ENCODE results near the gene PRDM11.

Gene PRDM11

DNA sequence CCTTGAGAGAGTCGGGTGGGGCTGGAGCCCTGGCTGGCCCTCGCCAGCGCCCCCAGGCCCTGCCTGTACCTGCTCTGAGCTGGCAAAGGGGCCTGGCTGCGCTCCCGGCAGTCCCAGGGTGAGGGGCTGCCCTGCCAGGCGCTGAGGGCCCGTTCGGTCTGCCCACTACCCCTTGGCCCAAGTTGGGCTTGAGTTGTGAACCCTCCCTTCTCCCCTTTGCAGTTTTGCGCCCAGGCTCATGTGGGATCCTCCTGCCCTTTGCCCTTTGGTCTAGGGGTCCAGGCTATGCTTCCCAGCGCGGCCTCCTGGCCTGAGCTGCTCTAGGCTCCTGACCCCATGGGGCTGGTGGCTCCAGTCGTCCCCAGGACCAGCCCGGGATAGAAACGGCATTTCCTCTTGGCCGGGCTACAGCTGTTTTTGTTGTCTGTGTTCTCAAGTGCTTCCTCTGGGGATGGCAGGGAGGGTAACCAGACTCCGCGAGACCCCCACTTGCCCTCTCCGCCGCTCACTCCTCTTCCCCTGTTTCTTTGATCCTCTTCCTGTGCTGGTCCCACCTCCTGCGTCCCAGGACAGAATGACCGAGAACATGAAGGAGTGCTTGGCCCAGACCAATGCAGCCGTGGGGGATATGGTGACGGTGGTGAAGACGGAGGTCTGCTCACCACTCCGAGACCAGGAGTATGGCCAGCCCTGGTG, 34.9 kb downstream of the PRDM11 start:
- Mint-ChIP-seq H3K9me3 (no peaks in the 10 kb centered on the region), H3K27me3 (peaks cover 7 to 8% of the 10 kb centered on the region in 2 donors), H3K36me3 (peaks cover 8% of the 10 kb centered on the region in 2 donors), H3K27ac (peak overlapping the region; percentile 2), H3K4me1 (peaks cover 21% of the 10 kb centered on the region in 2 donors), H3K4me3 (peak overlapping the region; percentile 49 to 52)
- ATAC-seq (replicated peaks): no peak
- DNase-seq: no peak

DNA sequence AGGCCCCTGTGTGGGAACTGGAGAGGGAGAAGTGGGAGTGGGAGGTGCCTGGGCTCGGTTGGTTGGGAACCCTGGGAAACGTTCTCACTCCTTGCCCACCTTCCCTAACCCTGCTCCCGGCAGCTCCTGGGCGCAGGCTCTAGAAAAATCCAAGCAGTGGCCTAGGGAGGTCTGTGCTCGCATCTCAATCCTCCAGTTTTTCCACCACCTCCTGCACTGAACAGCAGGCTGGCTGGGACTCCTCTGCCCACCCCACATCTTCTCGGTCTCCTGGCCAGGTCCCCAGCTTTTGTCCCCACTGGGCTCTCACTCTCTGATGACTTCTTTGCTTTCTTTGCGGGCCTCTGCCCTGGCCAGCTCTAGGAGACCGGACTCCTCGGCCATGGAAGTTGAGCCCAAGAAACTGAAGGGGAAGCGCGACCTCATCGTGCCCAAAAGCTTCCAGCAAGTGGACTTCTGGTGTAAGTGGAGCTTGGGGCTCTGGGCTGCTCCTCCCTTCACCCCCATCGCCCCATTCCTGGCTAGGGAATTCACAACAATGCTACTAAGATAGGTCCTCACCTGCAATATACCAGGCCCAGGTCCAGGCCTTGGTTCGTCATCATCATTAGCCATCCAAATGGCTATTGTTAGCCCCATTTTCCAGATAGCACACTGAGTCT, 35.6 kb downstream of the PRDM11 start:
- no peak for DNase-seq
- Mint-ChIP-seq H3K27me3 (peaks cover 7 to 8% of the 10 kb centered on the region in 2 donors), H3K4me3 (peak overlapping the region in 1 of 2 donors; percentile 52), H3K27ac (peak overlapping the region; percentile 59), H3K9me3 (no peaks in the 10 kb centered on the region), H3K36me3 (peaks cover 10 to 11% of the 10 kb centered on the region in 2 donors), H3K4me1 (peaks cover 21% of the 10 kb centered on the region in 2 donors)
- no peak for ATAC-seq (replicated peaks)

DNA sequence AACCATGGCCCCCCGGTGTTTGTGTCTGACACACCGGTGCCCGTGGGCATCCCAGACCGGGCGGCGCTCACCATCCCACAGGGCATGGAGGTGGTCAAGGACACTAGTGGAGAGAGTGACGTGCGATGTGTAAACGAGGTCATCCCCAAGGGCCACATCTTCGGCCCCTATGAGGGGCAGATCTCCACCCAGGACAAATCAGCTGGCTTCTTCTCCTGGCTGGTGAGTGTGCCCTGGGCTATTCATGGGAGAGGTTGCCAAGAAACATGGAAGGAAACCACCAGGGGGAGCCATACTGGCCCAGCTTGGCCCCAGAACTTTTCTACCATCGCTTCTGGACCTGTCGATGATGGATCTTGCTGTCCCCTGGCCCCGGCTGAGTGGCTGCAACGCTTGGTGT, 36.5 kb downstream of the PRDM11 start:
- H3K27ac Mint-ChIP-seq: no peak overlapping the region
- DNase-seq: no peak
- ATAC-seq (replicated peaks): no peak
- no peak overlapping the region for H3K4me3 Mint-ChIP-seq
- peaks cover 7 to 8% of the 10 kb centered on the region in 2 donors for H3K27me3 Mint-ChIP-seq
- H3K4me1 Mint-ChIP-seq: peaks cover 18 to 21% of the 10 kb centered on the region in 2 donors
- no peaks in the 10 kb centered on the region for H3K9me3 Mint-ChIP-seq
- peaks cover 11 to 14% of the 10 kb centered on the region in 2 donors for H3K36me3 Mint-ChIP-seq

DNA sequence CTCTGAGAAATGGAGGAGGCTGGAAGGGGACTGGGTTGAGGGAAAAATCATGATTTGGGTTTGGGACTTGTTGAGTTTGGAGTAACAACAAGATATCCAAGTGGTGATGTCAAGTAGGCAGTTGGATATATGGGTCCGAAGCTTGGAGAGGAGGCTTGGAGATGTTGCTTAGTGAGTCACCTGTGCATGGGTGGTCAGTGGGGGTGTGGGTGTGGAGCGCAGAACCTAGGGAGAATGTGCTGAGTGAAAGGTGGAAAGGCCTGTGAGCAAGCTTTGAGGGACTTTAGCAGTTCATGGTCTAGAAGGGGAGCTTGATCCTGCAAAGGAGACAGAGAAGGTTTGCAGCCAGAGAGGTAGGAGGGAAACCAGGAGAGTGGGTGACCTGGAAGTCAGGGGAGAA, 38.2 kb downstream of the PRDM11 start:
- no peak for DNase-seq
- Mint-ChIP-seq H3K27ac (no peak overlapping the region), H3K27me3 (no peaks in the 10 kb centered on the region), H3K4me3 (no peak overlapping the region), H3K9me3 (no peaks in the 10 kb centered on the region), H3K36me3 (peaks cover 18 to 24% of the 10 kb centered on the region in 2 donors), H3K4me1 (peaks cover 4 to 6% of the 10 kb centered on the region in 2 donors)
- ATAC-seq (replicated peaks): no peak

DNA sequence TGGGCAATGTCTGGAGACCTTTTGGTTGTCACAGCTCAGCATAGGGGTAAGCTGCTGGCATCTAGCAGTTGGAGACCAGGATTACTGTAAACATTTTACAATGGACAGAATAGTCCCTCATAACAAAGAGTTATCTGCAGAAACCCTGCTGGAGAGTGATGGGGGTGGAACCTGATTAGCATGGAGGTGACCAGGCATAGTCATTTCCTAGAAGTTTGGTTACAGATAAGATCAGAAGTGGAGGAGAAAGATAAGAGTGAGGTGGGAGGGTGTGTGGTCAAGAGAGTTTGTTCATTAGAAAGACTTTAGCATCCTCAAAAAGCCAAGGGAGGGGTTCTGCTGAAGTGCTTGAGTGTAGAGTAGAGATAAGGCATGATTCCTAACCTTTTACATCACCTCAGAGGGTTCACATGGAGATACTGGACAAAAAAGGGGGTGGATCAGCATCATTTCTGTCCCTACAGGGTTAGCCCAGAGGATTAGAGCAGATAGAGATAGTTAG, 38.8 kb downstream of the PRDM11 start:
- peaks cover 0 to 2% of the 10 kb centered on the region in 2 donors for H3K4me1 Mint-ChIP-seq
- DNase-seq: no peak

DNA sequence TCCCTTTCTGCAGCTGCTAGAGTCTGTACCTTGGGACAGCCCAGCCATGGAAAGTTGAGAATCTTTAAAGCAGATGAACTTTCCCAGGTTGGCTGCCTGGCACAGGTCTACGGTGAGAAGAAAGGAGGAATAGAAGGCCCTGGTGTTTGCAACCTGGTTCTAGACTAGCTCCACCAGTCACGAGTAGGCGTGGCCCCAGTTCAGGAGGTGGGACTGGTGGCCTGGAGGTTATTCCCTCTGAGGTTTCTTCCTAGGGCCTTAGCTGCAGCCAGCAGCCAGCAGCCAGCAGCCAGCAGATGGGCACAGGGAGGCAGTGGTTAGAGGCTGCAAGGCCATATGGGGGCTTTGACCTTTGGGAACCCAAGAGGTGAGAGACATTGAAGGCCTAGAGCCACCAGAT, 40.9 kb downstream of the PRDM11 start:
- no peak overlapping the region for H3K27ac Mint-ChIP-seq
- no peaks in the 10 kb centered on the region for H3K4me1 Mint-ChIP-seq
- DNase-seq (no peak), ATAC-seq (replicated peaks) (no peak)
- peaks cover 24 to 40% of the 10 kb centered on the region in 2 donors for H3K36me3 Mint-ChIP-seq
- H3K4me3 Mint-ChIP-seq: no peak overlapping the region
- no peaks in the 10 kb centered on the region for H3K9me3 Mint-ChIP-seq
- H3K27me3 Mint-ChIP-seq: no peaks in the 10 kb centered on the region

More for the DNA sequence above, 38.8 kb downstream of the PRDM11 start:
- ATAC-seq (replicated peaks): no peak
- no peak overlapping the region for H3K4me3 Mint-ChIP-seq
- H3K9me3 Mint-ChIP-seq: no peaks in the 10 kb centered on the region
- H3K27me3 Mint-ChIP-seq: no peaks in the 10 kb centered on the region
- no peak overlapping the region for H3K27ac Mint-ChIP-seq
- peaks cover 20 to 29% of the 10 kb centered on the region in 2 donors for H3K36me3 Mint-ChIP-seq

DNA sequence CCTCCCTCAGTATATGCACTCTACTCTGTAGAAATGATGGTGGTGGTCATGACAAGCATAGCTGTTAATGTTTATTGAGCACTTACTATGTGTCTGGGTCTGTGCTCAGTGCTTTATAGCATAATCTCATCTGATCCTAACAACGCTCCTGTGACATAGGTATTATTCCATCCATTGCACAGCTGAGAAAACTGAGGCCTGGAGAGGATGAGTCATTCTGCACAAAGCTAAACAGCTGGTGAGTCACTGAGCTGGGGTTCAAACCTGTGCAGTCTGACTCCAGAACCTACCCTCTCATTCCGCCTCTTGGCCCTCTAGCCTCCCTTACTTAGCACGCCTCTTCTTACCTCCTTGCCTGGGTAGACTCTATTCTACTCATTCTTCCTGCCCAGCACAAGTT, 41.7 kb downstream of the PRDM11 start:
- H3K36me3 Mint-ChIP-seq: peaks cover 24 to 40% of the 10 kb centered on the region in 2 donors
- no peaks in the 10 kb centered on the region for H3K27me3 Mint-ChIP-seq
- no peaks in the 10 kb centered on the region for H3K4me1 Mint-ChIP-seq
- ATAC-seq (replicated peaks) (no peak), DNase-seq (no peak)
- no peak overlapping the region for H3K4me3 Mint-ChIP-seq
- no peaks in the 10 kb centered on the region for H3K9me3 Mint-ChIP-seq
- H3K27ac Mint-ChIP-seq: no peak overlapping the region

DNA sequence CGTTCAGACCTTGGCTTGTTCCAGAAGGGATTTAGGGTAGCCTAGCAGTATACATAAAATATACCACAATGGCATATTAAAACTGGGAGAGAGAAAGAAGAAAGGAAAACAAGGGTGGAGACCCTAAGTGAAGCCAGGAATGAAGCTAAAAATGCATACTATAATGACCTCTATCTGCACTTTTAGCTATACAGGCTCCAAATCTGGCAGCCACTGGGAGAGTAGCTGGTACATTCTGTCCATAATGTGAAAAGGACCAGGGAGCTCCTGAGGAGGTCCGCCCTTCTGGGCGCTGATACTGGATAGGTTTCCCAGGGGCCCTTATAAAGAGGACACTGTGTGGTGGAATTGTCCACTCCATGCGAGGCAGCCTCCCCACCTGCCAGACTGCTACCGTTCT, 42.8 kb downstream of the PRDM11 start:
- H3K27ac Mint-ChIP-seq: no peak overlapping the region
- H3K4me1 Mint-ChIP-seq: no peaks in the 10 kb centered on the region
- no peak overlapping the region for H3K4me3 Mint-ChIP-seq
- ATAC-seq (replicated peaks) (no peak), DNase-seq (no peak)
- no peaks in the 10 kb centered on the region for H3K27me3 Mint-ChIP-seq
- no peaks in the 10 kb centered on the region for H3K9me3 Mint-ChIP-seq
- H3K36me3 Mint-ChIP-seq: peaks cover 24 to 44% of the 10 kb centered on the region in 2 donors

DNA sequence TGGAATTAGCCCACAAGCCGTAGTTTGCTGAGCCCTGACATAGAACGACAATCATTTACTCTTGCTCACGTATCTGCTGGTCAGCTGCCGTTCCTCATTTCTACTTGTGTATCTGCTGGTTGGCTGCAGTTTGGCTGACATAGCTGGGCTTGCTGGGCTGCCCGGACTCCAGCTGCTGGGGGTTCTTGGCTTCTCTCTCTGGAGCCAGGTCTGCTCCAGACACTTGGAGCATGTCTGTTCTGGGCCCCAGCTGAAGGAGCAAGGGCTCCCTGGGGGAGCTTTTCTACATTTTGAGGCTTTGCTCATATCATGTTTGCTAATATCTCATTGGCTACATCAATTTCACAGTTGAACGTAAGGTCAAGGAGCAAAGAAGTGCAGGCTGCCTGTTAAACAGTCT, 47.3 kb downstream of the PRDM11 start:
- ATAC-seq (replicated peaks): no peak
- DNase-seq: no peak
- no peaks in the 10 kb centered on the region for H3K4me1 Mint-ChIP-seq
- no peak overlapping the region for H3K4me3 Mint-ChIP-seq
- no peaks in the 10 kb centered on the region for H3K27me3 Mint-ChIP-seq
- peaks cover 24 to 49% of the 10 kb centered on the region in 2 donors for H3K36me3 Mint-ChIP-seq
- no peak overlapping the region for H3K27ac Mint-ChIP-seq
- H3K9me3 Mint-ChIP-seq: no peaks in the 10 kb centered on the region

DNA sequence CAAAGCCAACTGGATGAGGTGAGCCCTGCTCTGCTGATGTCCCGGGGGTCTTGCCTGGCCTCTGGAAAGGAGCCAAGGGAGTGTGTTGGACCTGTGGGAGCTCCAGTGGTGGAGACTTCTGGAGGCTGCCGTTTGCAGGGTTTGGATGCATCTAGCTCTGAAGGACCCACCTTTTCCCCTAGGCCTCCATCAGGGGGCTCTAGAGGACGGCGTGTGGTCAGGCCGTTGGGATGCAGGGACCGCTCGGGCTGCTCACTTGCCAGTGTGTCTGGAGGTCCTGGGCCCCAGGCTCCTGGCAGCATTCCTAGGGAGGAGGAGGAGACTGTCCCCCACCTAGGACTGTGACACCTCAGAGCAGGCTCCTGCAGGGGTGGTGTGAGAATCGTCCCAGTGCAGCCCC, 58.3 kb downstream of the PRDM11 start:
- no peaks in the 10 kb centered on the region for H3K27me3 Mint-ChIP-seq
- H3K4me3 Mint-ChIP-seq: no peak overlapping the region
- peaks cover 38 to 63% of the 10 kb centered on the region in 2 donors for H3K36me3 Mint-ChIP-seq
- no peak overlapping the region for H3K27ac Mint-ChIP-seq
- no peak for DNase-seq
- no peak for ATAC-seq (replicated peaks)
- peaks cover 4 to 10% of the 10 kb centered on the region in 2 donors for H3K9me3 Mint-ChIP-seq
- H3K4me1 Mint-ChIP-seq: peaks cover 8 to 11% of the 10 kb centered on the region in 2 donors

DNA sequence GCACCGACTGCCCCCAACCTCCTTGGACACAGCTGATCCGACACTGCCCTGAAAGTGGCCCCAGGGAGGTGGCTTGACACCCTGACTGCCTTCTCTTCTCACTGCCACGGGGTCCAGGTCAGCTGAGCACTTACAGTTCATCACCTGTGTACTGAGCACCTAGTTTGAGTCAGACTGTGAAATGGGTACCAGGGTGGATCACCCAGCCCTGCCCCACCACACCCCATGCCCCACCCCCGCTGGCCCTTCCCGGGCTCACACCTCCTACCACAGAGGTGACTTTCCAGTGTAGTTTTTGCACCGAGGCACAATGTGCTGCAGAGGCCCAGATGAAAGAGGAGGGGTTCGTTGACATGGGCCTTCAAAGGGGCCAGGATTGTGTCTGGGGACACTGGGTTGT, 59.5 kb downstream of the PRDM11 start:
- no peaks in the 10 kb centered on the region for H3K27me3 Mint-ChIP-seq
- peaks cover 33 to 52% of the 10 kb centered on the region in 2 donors for H3K36me3 Mint-ChIP-seq
- peaks cover 4 to 10% of the 10 kb centered on the region in 2 donors for H3K9me3 Mint-ChIP-seq
- DNase-seq: no peak
- ATAC-seq (replicated peaks): no peak
- peaks cover 17 to 18% of the 10 kb centered on the region in 2 donors for H3K4me1 Mint-ChIP-seq
- H3K27ac Mint-ChIP-seq: no peak overlapping the region
- H3K4me3 Mint-ChIP-seq: no peak overlapping the region

DNA sequence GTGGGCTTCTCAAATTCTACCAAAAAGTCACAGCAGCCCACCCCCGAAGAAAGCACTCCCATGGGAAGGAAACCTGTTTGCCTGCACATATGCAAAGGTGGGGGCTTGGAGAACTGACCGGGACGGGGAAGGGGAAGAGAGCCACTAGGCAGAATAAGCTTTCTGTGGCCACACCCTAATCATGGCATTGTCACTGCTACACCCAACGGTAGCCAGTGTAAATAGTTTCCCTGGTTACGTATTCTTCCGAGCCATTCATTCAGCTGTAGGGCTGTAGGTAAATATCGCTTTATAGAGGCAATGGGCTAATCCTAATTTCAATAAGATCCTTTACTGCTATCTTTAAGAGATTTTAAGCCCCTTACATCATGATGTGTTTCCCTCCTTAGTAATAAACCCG, 61.7 kb downstream of the PRDM11 start:
- DNase-seq (no peak), ATAC-seq (replicated peaks) (no peak)
- Mint-ChIP-seq H3K4me1 (peaks cover 16 to 26% of the 10 kb centered on the region in 2 donors), H3K27me3 (no peaks in the 10 kb centered on the region), H3K9me3 (peaks cover 0 to 2% of the 10 kb centered on the region in 2 donors), H3K27ac (no peak overlapping the region), H3K36me3 (peaks cover 28 to 48% of the 10 kb centered on the region in 2 donors), H3K4me3 (no peak overlapping the region)

DNA sequence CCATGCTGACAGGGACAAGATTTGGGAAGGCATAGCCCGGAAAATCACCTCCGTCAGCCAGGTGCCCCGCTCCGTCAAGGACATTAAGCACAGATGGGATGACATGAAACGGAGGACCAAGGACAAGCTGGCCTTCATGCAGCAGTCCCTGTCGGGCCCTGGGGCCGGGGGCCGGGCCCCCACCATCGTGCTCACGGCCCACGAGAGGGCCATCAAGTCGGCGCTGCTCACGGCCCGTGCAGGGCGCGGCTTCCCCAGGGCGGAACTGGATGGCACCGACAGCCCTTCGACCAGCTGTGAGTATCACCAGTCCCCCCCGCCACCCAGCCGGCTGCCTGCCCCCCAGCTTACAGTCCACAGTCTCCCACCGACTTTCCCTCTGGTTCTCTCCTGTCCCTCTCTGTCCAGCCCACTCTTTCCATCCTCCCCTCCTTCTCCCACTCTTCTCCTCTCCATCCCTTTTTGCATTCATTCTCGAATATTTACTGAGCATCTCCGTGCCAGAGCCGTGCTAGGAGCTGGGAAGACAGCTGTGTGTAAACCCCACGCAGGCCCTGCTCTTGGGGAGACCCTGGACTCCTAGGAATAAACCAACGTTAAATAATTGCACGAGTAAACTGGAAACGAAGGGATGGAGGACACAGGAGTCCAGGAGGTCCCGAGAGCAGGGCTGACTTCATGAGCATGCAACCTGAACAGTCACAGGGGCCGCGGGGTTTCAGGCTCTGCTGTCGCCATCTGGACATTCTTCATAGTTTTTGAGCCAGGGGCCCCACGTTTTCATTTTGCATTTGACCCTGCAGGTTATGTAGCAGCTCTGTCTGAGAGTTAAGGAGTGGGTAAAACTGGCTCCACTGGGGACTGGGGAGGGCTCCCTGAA, 62.8 kb downstream of the PRDM11 start:
- Mint-ChIP-seq H3K4me1 (peaks cover 16 to 26% of the 10 kb centered on the region in 2 donors), H3K27me3 (no peaks in the 10 kb centered on the region), H3K4me3 (peak overlapping the region; percentile 47 to 50), H3K27ac (peak overlapping the region; percentile 44), H3K36me3 (peaks cover 26 to 45% of the 10 kb centered on the region in 2 donors), H3K9me3 (no peaks in the 10 kb centered on the region)
- no peak for DNase-seq
- ATAC-seq (replicated peaks): peak; percentile 5 to 7
